K562 (cell line): ENCODE measurements around the gene MAGI2. TPM values are rescaled to one million over a fixed set of nuclear protein-coding genes. Genes with fewer than 3 reads are reported as not detected.

ENCODE experiments used
- ATAC-seq: fragments of 200-7000 bp; cut with Tn5 transposase; 3 replicates; pipeline ENCODE4 v1.9.1; 2020; ENCODE audit warnings: moderate library complexity
- BruUV-seq: library from RNA; stranded (reverse); fragments of 400-500 nt; replicated peaks from 2 replicates; lab custom pipeline; 2021; lab: Mats Ljungman, UMichigan
- CTCF ChIA-PET: fragments of 300-600 bp; formaldehyde crosslinking; extraction: SDS; loops from one replicate; lab custom pipeline; 2021; ENCODE audit warnings: low intra/inter-chr PET ratio; lab: Yijun Ruan, JAX
- POLR2A ChIA-PET: fragments of 300-600, 350-650 bp; sonication (Branson Sonifier 250); formaldehyde crosslinking; extraction: SDS; loops from one replicate; lab custom pipeline; 2021; ENCODE audit warnings: antibody characterized with exemption, inconsistent platforms; lab: Yijun Ruan, JAX
- DNase-seq, 4 experiments: peaks; one replicate each; pipeline versions ENCODE4 v3.0.0 to v3.0.0-alpha.2; 2011 to 2018; ENCODE audit warnings: low spot score in 3 of 4, mixed read lengths in 3 of 4; ENCODE audit errors: extremely low read depth in 1 of 4
- FAIRE-seq: peaks from 2 replicates; lab custom pipeline; 2011; peaks lifted over from hg19 to GRCh38; lab: Jason Lieb, UNC
- H2AFZ ChIP-seq: 2 replicates; pipeline ENCODE4 v1.6.0; 2011; ENCODE audit warnings: low read depth, low read length, control low read depth, inconsistent platforms
- H3K27ac ChIP-seq: fragments of 200-600 bp; 3 replicates; pipeline ENCODE4 v1.8.0; 2011; ENCODE audit warnings: low read depth, mild to moderate bottlenecking, control low read depth, inconsistent platforms, low read length, moderate library complexity, mixed read lengths; ENCODE audit errors: extremely low read depth
- H3K27me3 ChIP-seq, 2 experiments: fragments of 300-600 bp in 1 of 2; 2 replicates in 1 of 2; 3 replicates in 1 of 2; pipeline versions ENCODE4 v1.6.0 to v1.8.0; 2011; ENCODE audit warnings: inconsistent platforms in 2 of 2, low read length in 2 of 2, mild to moderate bottlenecking in 1 of 2, mixed read lengths in 1 of 2, moderate library complexity in 1 of 2; ENCODE audit not compliant: control insufficient read depth in 2 of 2, insufficient read depth in 2 of 2
- H3K36me3 ChIP-seq: fragments of 300-600 bp; 3 replicates; pipeline ENCODE4 v1.8.0; 2011; ENCODE audit warnings: mild to moderate bottlenecking, low read length, inconsistent platforms; ENCODE audit not compliant: control insufficient read depth, insufficient read depth
- H3K4me1 ChIP-seq, 2 experiments: fragments of 200-600 bp in 1 of 2; replicated peaks in 1 of 2; 2 replicates in 1 of 2; 3 replicates in 1 of 2; pipeline versions ENCODE4 v1.5.1 to v1.8.0; 2011; ENCODE audit warnings: inconsistent platforms in 2 of 2, low read length in 2 of 2, mild to moderate bottlenecking in 1 of 2, mixed read lengths in 1 of 2, moderate library complexity in 1 of 2; ENCODE audit not compliant: control insufficient read depth in 2 of 2, insufficient read depth in 2 of 2
- H3K4me2 ChIP-seq: 2 replicates; pipeline ENCODE4 v1.6.1; 2011; ENCODE audit warnings: low read length, control low read depth, inconsistent platforms, mixed read lengths; ENCODE audit not compliant: insufficient read depth
- H3K4me3 ChIP-seq: fragments of 200-600 bp; sonication (generic), shearing (Covaris generic); 2 replicates; pipeline ENCODE4 v1.5.1; 2016; ENCODE audit warnings: control low read depth, inconsistent platforms
- H3K79me2 ChIP-seq: fragments of 200-600 bp; 3 replicates; pipeline ENCODE4 v1.8.0; 2011; ENCODE audit warnings: low read length, inconsistent platforms; ENCODE audit not compliant: control insufficient read depth, insufficient read depth
- H3K9ac ChIP-seq, 2 experiments: 2 replicates each; pipeline versions ENCODE4 v1.6.0 to v1.6.1; 2011; ENCODE audit warnings: low read depth in 2 of 2, low read length in 2 of 2, control low read depth in 1 of 2, inconsistent platforms in 1 of 2, mild to moderate bottlenecking in 1 of 2, mixed read lengths in 1 of 2; ENCODE audit not compliant: insufficient read depth in 1 of 2
- H3K9me1 ChIP-seq: one replicate; pipeline ENCODE4 v1.6.0; 2011; ENCODE audit warnings: inconsistent platforms, mild to moderate bottlenecking, low read length, moderate library complexity; ENCODE audit not compliant: control insufficient read depth, insufficient read depth
- H3K9me3 ChIP-seq: replicated peaks from 2 replicates; pipeline ENCODE4 v1.5.1; 2011; ENCODE audit warnings: low read depth, low read length, inconsistent platforms; ENCODE audit not compliant: control insufficient read depth, insufficient read depth
- H4K20me1 ChIP-seq: replicated peaks from 2 replicates; pipeline ENCODE4 v1.6.1; 2011; ENCODE audit warnings: low read length, inconsistent platforms, mixed read lengths; ENCODE audit not compliant: control insufficient read depth, insufficient read depth
- BRF1 ChIP-seq: IDR thresholded peaks from 3 replicates; pipeline ENCODE4 v1.6.1; 2011; ENCODE audit warnings: borderline replicate concordance, mild to moderate bottlenecking; ENCODE audit not compliant: insufficient read length; ENCODE audit errors: extremely low read depth
- ESRRA ChIP-seq: fragments of 450-650 bp; IDR thresholded peaks from 2 replicates; pipeline ENCODE4 v1.6.1; 2014; ENCODE audit warnings: low read depth, mild to moderate bottlenecking, moderate library complexity, borderline replicate concordance
- EZH2 ChIP-seq: IDR thresholded peaks from 2 replicates; pipeline ENCODE4 v1.6.1; 2012; ENCODE audit warnings: low read depth, mild to moderate bottlenecking, inconsistent platforms, low read length, borderline replicate concordance
- MTA3 ChIP-seq: fragments of 450-650 bp; formaldehyde crosslinking; IDR thresholded peaks from 2 replicates; pipeline ENCODE4 v1.6.1; 2017; ENCODE audit warnings: mild to moderate bottlenecking, borderline replicate concordance
- TBL1XR1 ChIP-seq, 2 experiments: IDR thresholded peaks; 2 replicates each; pipeline ENCODE4 v1.6.1; 2012; ENCODE audit warnings: improper control_type of control experiment in 2 of 2, low read length in 2 of 2, mild to moderate bottlenecking in 1 of 2
- ZC3H4 ChIP-seq: sonication (generic); formaldehyde crosslinking; IDR thresholded peaks from 2 replicates; pipeline ENCODE4 v1.9.0; 2021; ENCODE audit warnings: missing genetic modification reagents, borderline replicate concordance
- ZNF408 ChIP-seq: fragments of 250-450 bp; sonication (Bioruptor Pico); IDR thresholded peaks from 2 replicates; pipeline ENCODE4 v1.4.0; 2020; ENCODE audit warnings: low read depth, mild to moderate bottlenecking, moderate library complexity
- ZNF507 ChIP-seq: conservative IDR thresholded peaks from 2 replicates; pipeline ENCODE4 v1.6.1; 2017; ENCODE audit warnings: missing genetic modification characterization, missing compliant biosample characterization
- WGBS: fragments of 100-300 bp; shearing (Covaris generic); methylation state at CpG from one replicate; pipeline ENCODE4 v1.1.6; 2016; ENCODE audit warnings: low coverage, mixed read lengths; ENCODE audit not compliant: insufficient coverage; ENCODE audit errors: missing lambda C conversion rate; 5-methylcytosine and 5-hydroxymethylcytosine counted together
- in situ Hi-C: fragments of 300-500 bp; cut with MboI; formaldehyde crosslinking; loops from 4 replicates; pipeline ENCODE4 v1.15.0; 2018; ENCODE audit warnings: inconsistent platforms, mixed read lengths
- intact Hi-C: fragments of 100-400 bp; cut with micrococcal nuclease; formaldehyde crosslinking; loops from 2 replicates; pipeline ENCODE4 v1.14.2; 2022
- polyA plus RNA-seq, 8 experiments: library from polyadenylated mRNA; depleted of rRNA in 4 of 8; stranded (reverse) in 5 of 8; unstranded in 3 of 8; fragments of >200 nt; fragmentation: Nextera tagmentation in 2 of 8; fragmentation: Illumina TruSeq in 1 of 8; extraction: Ambion mirVana in 2 of 8; extraction: Trizol in 1 of 8; gene quantifications; 2 replicates each; pipeline versions ENCODE4 v1.2.1 to v1.2.3, GENCODE V29; 2011 to 2014; ENCODE audit warnings: inconsistent platforms in 1 of 8, missing spikeins in 1 of 8
- total RNA-seq, 7 experiments: library from RNA; depleted of rRNA in 6 of 7; stranded (reverse); fragments of >200 nt in 6 of 7; fragmentation: Illumina TruSeq in 2 of 7; extraction: Trizol in 2 of 7; gene quantifications; 2 replicates each; pipeline versions ENCODE4 v1.2.1 to v1.2.3, GENCODE V29; 2011 to 2021; ENCODE audit warnings: low replicate concordance in 1 of 7
- TF ChIP-seq, protein P1 (sequence below): fragments of 450-650 bp; formaldehyde crosslinking; IDR thresholded peaks from 2 replicates; pipeline ENCODE4 v1.4.0; 2022; ENCODE audit warnings: mild to moderate bottlenecking, moderate library complexity
- TF ChIP-seq, protein P2 (sequence below): fragments of 250-450 bp; sonication (Bioruptor Pico); IDR thresholded peaks from 2 replicates; pipeline ENCODE4 v1.5.0; 2022; ENCODE audit warnings: mild to moderate bottlenecking

Gene MAGI2
- total and polyA plus RNA-seq, 9 of the 15 experiments (the other 6 are each of a cell fraction or from before 2014, with no cell fraction given) = 0.27 to 1.4 (median 0.70) TPM

DNA sequence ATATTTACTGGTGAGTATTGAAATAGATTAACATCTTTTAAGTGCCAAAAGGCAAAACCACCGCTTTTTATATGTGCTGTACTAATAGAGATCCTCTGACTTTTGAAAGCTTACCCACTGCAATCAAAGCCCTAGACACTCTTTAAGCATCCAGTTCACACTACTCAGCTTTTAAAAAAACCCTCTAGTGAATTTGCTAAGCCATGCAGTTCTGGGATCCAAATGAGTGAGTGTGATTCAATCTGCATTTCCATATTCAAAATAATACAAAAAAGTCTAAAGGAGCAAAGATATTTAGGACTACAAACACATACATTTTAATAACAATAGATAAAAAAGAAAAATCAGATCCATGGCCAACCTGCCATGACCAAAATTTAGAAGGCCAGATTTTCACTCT lies 288.2 kb downstream of the MAGI2 start:
- Histone ChIP-seq H3K4me2 (no peak overlapping the region), H3K9me3 (no peaks in the 10 kb centered on the region; the same call in 1 of the 2 replicates), H3K4me3 (no peak overlapping the region), H3K36me3 (no peaks in the 10 kb centered on the region), H3K4me1 (no peaks in the 10 kb centered on the region), H3K9ac (no peak overlapping the region), H3K27me3 (no peaks in the 10 kb centered on the region), H2AFZ (no peak overlapping the region), H3K79me2 (no peaks in the 10 kb centered on the region), H3K9me1 (no peaks in the 10 kb centered on the region), H4K20me1 (no peaks in the 10 kb centered on the region), H3K27ac (no peak overlapping the region)
- no peak for DNase-seq
- in situ Hi-C loops (no loop called here), intact Hi-C loops (no loop called here)
- POLR2A ChIA-PET = no interaction called here
- BruUV-seq = no TSS peak
- no peak for TF ChIP-seq BRF1
- TF ChIP-seq ZNF408 (CRISPR knock-in tag) = no peak
- TF ChIP-seq TBL1XR1 (IDR thresholded peaks at IDR 0.05; ENCODE audit: low read length in 2 of 2) = no peak
- no peak for TF ChIP-seq MTA3
- TF ChIP-seq ZNF507 = no peak
- TF ChIP-seq, protein P1, sequence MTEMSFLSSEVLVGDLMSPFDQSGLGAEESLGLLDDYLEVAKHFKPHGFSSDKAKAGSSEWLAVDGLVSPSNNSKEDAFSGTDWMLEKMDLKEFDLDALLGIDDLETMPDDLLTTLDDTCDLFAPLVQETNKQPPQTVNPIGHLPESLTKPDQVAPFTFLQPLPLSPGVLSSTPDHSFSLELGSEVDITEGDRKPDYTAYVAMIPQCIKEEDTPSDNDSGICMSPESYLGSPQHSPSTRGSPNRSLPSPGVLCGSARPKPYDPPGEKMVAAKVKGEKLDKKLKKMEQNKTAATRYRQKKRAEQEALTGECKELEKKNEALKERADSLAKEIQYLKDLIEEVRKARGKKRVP (CRISPR knock-in tag) = no peak
- TF ChIP-seq, protein P2, sequence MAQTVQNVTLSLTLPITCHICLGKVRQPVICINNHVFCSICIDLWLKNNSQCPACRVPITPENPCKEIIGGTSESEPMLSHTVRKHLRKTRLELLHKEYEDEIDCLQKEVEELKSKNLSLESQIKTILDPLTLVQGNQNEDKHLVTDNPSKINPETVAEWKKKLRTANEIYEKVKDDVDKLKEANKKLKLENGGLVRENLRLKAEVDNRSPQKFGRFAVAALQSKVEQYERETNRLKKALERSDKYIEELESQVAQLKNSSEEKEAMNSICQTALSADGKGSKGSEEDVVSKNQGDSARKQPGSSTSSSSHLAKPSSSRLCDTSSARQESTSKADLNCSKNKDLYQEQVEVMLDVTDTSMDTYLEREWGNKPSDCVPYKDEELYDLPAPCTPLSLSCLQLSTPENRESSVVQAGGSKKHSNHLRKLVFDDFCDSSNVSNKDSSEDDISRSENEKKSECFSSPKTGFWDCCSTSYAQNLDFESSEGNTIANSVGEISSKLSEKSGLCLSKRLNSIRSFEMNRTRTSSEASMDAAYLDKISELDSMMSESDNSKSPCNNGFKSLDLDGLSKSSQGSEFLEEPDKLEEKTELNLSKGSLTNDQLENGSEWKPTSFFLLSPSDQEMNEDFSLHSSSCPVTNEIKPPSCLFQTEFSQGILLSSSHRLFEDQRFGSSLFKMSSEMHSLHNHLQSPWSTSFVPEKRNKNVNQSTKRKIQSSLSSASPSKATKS (CRISPR knock-in tag) = no peak
- TF ChIP-seq EZH2 = no peak
- no peak for TF ChIP-seq ESRRA
- no peak for TF ChIP-seq ZC3H4 (CRISPR knock-in tag)
- CTCF ChIA-PET = no interaction called here
- FAIRE-seq = no peak
- no peak for ATAC-seq
- whole genome bisulfite sequencing = 0% methylated on average over 1 of the region's 1 CpG
